ENCODE measurements around the gene TNFRSF4.
"Not testable (repeated sequence)": the region's sequence is repeated elsewhere in the genome, so short reads cannot be mapped to it uniquely, and the experiment has no call there.

The TNFRSF4 gene

DNA sequence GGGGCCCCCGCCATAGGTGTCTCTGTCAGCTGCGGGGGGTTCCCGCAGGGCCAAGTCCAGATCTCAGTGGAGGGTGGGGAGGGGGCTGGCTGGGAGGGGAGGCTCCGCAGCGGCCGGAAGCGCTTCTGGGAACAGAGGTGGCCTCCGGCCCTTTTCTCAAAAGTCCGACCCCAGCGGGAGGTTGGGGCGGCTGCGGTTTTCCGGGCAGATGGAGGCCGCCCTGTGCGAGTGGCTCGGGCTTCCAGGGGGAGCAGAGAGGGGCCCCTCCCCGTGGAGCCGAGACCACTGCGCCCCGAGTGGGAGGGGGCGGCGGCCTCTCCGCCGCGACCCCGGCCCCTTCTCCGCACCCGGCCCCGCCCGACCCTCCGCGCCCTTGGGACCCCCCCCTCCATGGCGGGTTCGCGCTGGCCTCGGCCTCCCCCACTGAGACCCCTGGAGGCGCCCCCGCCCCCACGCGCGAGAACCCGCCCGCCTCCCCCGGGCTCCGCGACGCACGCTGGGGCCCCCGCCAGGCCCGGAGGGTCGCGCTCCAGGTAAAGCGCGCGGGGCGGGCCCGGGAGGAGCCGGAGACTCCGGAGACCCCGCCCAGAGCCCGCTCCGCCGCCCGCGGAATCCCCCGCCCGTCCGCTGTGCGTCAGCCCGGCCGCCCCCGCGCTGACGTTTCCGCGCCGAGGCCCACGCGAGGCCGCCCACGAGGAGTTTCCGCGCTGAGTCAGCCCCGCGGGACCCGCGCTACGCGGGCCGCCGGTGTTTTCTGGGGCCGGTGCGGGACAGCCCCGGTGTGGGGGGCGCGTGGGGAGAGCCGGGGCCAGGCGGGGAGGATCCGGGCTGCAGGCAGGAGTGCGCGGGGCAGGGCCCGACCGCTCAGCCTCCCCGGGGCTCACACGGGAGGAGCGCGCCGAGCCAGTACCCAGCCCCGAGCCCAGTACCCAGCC lies 12.8 kb downstream of the TNFRSF4 start:
- H3K9me3 ChIP-seq (replicated peaks; ENCODE audit: low read length): no peaks in the 10 kb centered on the region
- no peak overlapping the region for H3K9ac ChIP-seq (ENCODE audit: low read depth, low read length)
- H3K4me3 ChIP-seq (ENCODE audit: low read length): peak overlapping the region; percentile 52
- peak overlapping the region; percentile 74 for H3K4me2 ChIP-seq (ENCODE audit: low read length)
- H3K4me1 ChIP-seq (ENCODE audit: control insufficient read depth, insufficient read depth, low read length): peaks cover 5% of the 10 kb centered on the region
- H3K36me3 ChIP-seq (ENCODE audit: insufficient read depth, low read length): no peaks in the 10 kb centered on the region
- peaks cover 9% of the 10 kb centered on the region for H3K27me3 ChIP-seq (ENCODE audit: control insufficient read depth, insufficient read depth, low read length)

- H3K4me2 ChIP-seq (ENCODE audit: low read length): no peak overlapping the region
- no peak overlapping the region for H3K9ac ChIP-seq (ENCODE audit: low read depth, low read length)
- no peaks in the 10 kb centered on the region for H3K9me3 ChIP-seq (replicated peaks; ENCODE audit: low read length)
- H3K4me1 ChIP-seq (ENCODE audit: control insufficient read depth, insufficient read depth, low read length): no peaks in the 10 kb centered on the region
- H3K4me3 ChIP-seq (ENCODE audit: low read length): no peak overlapping the region
- no peaks in the 10 kb centered on the region for H3K36me3 ChIP-seq (ENCODE audit: insufficient read depth, low read length)
- peaks cover 4% of the 10 kb centered on the region for H3K27me3 ChIP-seq (ENCODE audit: control insufficient read depth, insufficient read depth, low read length)
Observed at GRCh38 chr1:1199961-1200875, 13.7 kb downstream of the TNFRSF4 start.

DNA sequence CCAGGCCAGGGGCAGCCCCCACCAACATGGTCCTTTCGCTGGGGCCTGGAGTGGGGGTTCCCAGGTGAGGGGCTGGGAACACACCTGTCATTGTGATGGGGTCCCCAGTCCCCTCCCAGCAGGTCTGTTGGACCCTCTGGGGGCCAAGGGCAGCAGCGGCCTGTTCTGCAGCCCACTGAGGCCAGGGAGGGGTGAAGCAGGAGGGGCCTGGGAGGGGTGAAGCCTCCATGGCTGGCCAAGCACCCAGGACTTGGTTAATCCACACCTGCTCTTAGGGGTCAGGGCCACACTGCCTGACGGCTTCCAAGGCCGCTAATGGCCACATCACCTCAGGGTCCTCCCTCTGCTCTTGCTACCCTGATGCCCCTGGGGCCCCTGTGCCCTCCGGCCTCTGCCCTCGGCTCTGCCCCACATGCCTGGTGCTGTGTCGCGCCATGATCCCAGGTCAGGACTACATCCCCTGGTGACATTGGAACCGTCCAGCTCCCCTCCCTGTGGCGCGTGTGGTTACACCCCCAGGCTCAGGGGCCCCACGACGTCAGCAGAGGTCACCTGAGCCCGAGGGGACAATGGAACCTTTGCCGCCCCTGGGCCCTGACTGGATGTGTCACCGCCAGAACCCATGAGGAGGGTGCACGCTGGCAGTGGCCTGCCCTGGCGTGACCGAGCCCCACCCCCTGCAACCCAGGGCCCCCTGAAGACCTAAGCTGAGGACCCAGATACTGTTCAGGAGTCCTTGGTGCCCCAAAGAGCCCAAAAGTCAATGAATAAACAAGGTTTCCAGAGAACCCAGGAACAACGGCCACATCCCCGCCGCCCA lies 14.6 kb downstream of the TNFRSF4 start:
- no peaks in the 10 kb centered on the region for H3K36me3 ChIP-seq (ENCODE audit: insufficient read depth, low read length)
- no peak overlapping the region for H3K9ac ChIP-seq (ENCODE audit: low read depth, low read length)
- no peaks in the 10 kb centered on the region for H3K4me1 ChIP-seq (ENCODE audit: control insufficient read depth, insufficient read depth, low read length)

DNA sequence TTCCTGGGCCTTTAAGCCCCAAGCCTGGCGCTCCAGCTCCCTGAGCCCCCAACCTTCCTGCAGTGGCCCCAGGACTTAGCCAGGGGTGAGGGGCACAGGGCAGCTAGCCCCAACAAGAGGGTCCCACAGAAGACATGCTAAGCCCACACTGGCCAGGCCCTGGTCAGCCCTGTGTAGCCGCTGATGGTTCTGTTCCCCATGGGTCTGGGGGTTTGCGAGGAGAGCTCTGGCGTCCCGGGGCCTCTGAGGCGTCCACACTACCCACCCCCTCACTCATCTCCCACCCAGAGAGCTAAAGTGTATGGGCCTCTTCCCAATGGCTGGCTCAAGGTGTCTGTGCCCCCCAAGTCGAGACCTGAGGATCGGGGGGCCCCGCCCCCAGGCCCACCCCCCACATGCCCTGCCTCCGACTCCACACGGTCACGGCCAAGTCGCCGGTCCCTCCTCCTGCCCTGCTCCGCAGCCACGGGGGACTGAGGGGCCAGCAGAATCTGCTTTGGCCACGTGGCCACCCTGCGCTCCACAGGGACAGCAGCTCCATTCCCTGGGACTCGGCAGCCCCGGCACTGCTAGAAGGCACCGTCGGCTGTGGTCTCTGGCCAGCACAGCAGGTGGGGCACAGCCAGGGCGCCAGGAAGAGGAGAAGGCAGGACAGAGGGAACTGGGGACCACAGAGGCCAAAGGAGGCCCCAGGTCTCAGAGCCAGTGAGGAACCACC lies 15.4 kb downstream of the TNFRSF4 start:
- Histone ChIP-seq H3K4me2 (ENCODE audit: low read length) (no peak overlapping the region), H3K4me1 (ENCODE audit: control insufficient read depth, insufficient read depth, low read length) (no peaks in the 10 kb centered on the region), H3K36me3 (ENCODE audit: insufficient read depth, low read length) (no peaks in the 10 kb centered on the region), H3K4me3 (ENCODE audit: low read length) (no peak overlapping the region), H3K27me3 (ENCODE audit: control insufficient read depth, insufficient read depth, low read length) (peaks cover 7% of the 10 kb centered on the region), H3K9ac (ENCODE audit: low read depth, low read length) (no peak overlapping the region), H3K9me3 (replicated peaks; ENCODE audit: low read length) (no peaks in the 10 kb centered on the region)

More for the DNA sequence above, 14.6 kb downstream of the TNFRSF4 start:
- no peak overlapping the region for H3K4me2 ChIP-seq (ENCODE audit: low read length)
- H3K4me3 ChIP-seq (ENCODE audit: low read length): no peak overlapping the region
- no peaks in the 10 kb centered on the region for H3K9me3 ChIP-seq (replicated peaks; ENCODE audit: low read length)
- peaks cover 7% of the 10 kb centered on the region for H3K27me3 ChIP-seq (ENCODE audit: control insufficient read depth, insufficient read depth, low read length)

- peaks cover 7% of the 10 kb centered on the region for H3K27me3 ChIP-seq (ENCODE audit: control insufficient read depth, insufficient read depth, low read length)
- no peaks in the 10 kb centered on the region for H3K4me1 ChIP-seq (ENCODE audit: control insufficient read depth, insufficient read depth, low read length)
- H3K36me3 ChIP-seq (ENCODE audit: insufficient read depth, low read length): no peaks in the 10 kb centered on the region
- no peak overlapping the region for H3K4me3 ChIP-seq (ENCODE audit: low read length)
- H3K4me2 ChIP-seq (ENCODE audit: low read length): no peak overlapping the region
- no peak overlapping the region for H3K9ac ChIP-seq (ENCODE audit: low read depth, low read length)
- H3K9me3 ChIP-seq (replicated peaks; ENCODE audit: low read length): no peaks in the 10 kb centered on the region
Observed at GRCh38 chr1:1197551-1198422, 16.2 kb downstream of the TNFRSF4 start.

DNA sequence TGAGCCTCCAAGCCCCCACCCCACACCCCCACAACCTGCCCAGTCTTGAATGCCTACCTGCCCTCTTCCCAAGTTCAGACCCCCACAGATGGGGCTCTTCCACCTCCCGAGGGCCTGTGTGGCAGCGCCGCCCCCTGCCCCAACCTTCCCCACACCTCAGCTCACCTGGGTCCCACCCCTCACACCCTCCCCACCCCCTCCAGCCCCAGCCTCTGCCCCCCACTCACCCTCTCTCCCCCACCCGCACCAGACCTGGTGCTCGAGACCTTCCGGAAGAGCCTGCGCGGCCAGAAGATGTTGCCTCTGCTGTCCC lies 16.8 kb downstream of the TNFRSF4 start:
- Histone ChIP-seq H3K36me3 (ENCODE audit: insufficient read depth, low read length) (no peaks in the 10 kb centered on the region), H3K9ac (ENCODE audit: low read depth, low read length) (no peak overlapping the region), H3K9me3 (replicated peaks; ENCODE audit: low read length) (no peaks in the 10 kb centered on the region), H3K4me3 (ENCODE audit: low read length) (no peak overlapping the region), H3K27me3 (ENCODE audit: control insufficient read depth, insufficient read depth, low read length) (peaks cover 7% of the 10 kb centered on the region), H3K4me1 (ENCODE audit: control insufficient read depth, insufficient read depth, low read length) (no peaks in the 10 kb centered on the region), H3K4me2 (ENCODE audit: low read length) (no peak overlapping the region)

DNA sequence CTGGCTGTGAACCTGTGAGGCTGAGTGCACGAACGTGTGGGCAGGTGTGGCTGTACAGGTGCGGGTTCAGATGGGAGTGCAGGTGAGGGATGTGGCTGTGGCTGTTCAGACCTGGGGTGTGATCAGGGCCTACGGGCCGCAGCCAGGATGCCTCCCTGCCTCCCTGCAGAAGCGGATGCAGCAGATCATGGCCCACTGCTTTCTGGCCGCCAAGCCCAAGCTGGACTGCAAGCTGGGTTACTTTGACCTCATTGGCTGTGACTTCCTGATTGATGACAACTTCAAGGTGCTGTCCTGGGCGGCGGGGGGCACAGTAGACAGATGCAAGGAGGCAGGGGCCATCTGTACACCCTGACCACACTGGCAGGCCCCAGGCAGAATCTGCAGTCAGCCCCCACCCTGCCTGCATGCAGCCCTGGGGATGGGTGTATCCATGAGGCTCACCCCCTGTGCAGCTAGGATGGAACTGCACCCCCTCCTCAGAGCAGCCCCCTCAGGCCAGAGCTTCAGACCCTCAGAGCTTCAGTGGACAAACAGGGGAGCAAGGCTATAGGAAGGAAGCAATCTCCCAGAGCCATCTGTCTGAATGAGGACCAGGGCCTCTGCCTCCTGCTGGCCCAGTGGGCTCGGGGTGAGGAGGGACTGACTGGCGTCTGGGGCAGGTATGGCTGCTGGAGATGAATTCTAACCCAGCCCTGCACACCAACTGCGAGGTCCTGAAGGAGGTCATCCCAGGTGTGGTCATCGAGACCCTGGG lies 17.3 kb downstream of the TNFRSF4 start:
- H3K27me3 ChIP-seq (ENCODE audit: control insufficient read depth, insufficient read depth, low read length): peaks cover 7% of the 10 kb centered on the region
- H3K9ac ChIP-seq (ENCODE audit: low read depth, low read length): no peak overlapping the region
- H3K36me3 ChIP-seq (ENCODE audit: insufficient read depth, low read length): no peaks in the 10 kb centered on the region
- H3K9me3 ChIP-seq (replicated peaks; ENCODE audit: low read length): no peaks in the 10 kb centered on the region
- H3K4me3 ChIP-seq (ENCODE audit: low read length): no peak overlapping the region
- H3K4me1 ChIP-seq (ENCODE audit: control insufficient read depth, insufficient read depth, low read length): no peaks in the 10 kb centered on the region
- H3K4me2 ChIP-seq (ENCODE audit: low read length): no peak overlapping the region

GRCh38 chr1:1195726-1196125 lies 18.2 kb downstream of the TNFRSF4 start:
- not testable (repeated sequence) for H3K9ac ChIP-seq (ENCODE audit: low read depth, low read length); H3K9me3 ChIP-seq (replicated peaks; ENCODE audit: low read length); H3K27me3 ChIP-seq (ENCODE audit: control insufficient read depth, insufficient read depth, low read length); H3K4me3 ChIP-seq (ENCODE audit: low read length); H3K36me3 ChIP-seq (ENCODE audit: insufficient read depth, low read length); H3K4me2 ChIP-seq (ENCODE audit: low read length); H3K4me1 ChIP-seq (ENCODE audit: control insufficient read depth, insufficient read depth, low read length)

- Histone ChIP-seq H3K9ac (ENCODE audit: low read depth, low read length) (no peak overlapping the region), H3K27me3 (ENCODE audit: control insufficient read depth, insufficient read depth, low read length) (peaks cover 3% of the 10 kb centered on the region), H3K4me1 (ENCODE audit: control insufficient read depth, insufficient read depth, low read length) (no peaks in the 10 kb centered on the region), H3K4me2 (ENCODE audit: low read length) (no peak overlapping the region), H3K36me3 (ENCODE audit: insufficient read depth, low read length) (no peaks in the 10 kb centered on the region), H3K9me3 (replicated peaks; ENCODE audit: low read length) (no peaks in the 10 kb centered on the region), H3K4me3 (ENCODE audit: low read length) (no peak overlapping the region)
Observed at GRCh38 chr1:1194723-1195122, 19.2 kb downstream of the TNFRSF4 start.
